CD4-positive, alpha-beta T cell treated with Interleukin-4 for 4 hours (primary cell): ENCODE data around the gene A3GALT2.

ENCODE experiments used
- DNase-seq: peaks from one replicate; pipeline ENCODE4 v3.0.0-alpha.2; 2020

The A3GALT2 gene

DNA sequence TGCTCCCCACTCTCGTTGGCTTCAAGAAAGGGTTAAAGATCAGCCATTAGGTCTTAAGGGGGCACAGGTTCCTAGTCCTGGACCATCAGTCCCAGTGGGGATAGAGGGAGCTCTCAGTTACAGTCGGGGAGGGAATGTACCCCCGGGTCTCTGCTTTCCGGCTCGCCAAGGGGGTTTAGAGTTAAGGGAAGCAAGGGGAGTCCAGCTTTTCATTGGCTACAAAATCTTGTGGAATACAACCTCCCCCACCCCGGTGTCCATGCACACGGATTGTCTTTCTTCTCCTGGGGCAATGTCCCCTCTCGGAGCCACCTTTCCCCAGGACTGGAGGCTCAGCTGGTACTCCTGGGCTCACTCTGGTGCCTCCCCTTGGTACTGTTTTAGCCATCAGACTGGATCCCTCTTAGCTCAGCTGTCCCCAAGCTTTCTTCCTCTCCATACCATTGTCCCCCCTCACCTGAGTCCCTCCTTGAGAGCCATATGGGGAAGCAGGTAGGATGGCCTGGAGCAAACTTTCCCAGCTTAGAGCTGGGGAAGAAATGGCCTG is at the start of gene A3GALT2:
A3GALT2 (minus strand) TSS at position 480 of the 547 bp plus-strand sequence; CDS start at position 480, 0 bp downstream.
- DNase-seq: no peak

DNA sequence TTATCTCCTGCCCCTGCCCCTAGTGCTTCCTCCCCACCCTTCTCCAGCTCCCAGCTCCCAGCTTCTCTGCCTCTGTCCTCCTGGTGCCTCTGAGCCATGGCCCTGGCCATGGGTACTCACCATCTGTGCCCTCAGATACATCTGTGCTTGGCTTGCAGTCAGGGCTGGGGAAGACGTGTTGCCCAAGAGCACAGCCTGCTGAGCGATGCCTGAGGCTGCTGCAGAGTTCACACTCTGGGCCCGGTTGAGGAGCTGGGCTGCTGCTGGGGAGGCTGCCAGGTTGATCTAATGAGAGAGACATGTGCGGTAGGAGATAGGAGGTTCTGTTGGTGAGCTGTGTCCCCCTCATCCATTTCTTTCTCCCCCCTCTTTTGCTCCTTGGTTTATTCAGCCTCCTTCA is 49.4 kb upstream of the A3GALT2 start:
- DNase-seq: no peak

DNA sequence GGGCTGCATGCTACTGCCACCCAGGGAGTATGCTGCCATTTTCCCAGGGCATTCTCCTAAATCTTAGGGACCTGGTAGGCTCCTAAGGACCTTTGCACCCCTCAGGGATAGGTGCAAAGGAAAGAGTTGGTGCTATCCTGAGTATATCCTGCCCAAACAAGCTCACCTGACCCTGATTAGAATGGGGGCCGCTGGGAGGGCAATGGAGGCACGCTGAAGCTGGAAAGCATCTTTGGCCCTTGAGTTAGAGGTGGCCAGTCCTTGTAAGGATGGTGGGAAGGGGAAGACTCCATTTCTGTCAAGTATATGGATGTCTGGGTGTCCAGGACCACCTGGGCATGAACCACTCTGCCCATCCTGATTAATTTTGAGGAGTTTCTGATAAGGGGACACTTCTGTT is 48.9 kb upstream of the A3GALT2 start:
- no peak for DNase-seq

DNA sequence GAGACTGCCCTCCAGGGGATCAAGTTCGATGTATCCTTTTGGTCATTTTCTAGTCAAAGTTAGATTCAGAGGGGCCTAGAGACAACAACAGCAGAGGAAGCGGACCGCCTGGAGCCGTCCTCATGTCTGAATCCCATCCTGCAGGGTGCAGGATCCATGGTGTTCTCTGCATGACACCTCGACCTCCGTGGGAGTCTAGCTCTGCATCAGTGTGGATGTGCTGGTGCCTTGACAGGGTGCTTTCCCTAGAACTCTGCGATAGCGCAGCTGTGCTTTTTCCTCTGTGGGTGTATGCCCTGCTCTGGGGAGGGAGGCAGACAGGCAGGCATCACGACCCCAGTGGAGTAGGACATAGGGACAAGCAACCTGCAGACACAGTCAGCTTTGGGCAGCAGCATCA is 48.2 kb upstream of the A3GALT2 start:
- no peak for DNase-seq

DNA sequence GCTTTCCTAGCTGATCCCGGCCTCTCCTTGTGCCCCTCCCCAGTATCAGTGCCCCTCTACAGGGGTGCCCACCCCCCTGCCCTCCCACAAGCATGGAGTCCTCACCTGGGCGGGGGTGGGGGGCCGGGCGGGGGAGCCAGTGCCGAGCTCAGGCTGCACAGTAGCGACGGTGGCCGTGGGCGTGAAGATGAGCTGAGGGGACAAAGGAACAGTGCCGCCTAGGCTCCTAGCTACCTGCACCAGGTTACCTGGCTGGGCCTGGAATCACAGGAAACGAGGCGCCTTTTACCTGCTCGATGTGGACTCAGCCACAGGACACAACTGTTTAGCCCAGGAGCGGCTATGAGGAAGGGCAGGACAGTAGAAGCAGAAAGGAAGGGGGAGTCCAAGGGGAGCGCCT is 47.5 kb upstream of the A3GALT2 start:
- no peak for DNase-seq

DNA sequence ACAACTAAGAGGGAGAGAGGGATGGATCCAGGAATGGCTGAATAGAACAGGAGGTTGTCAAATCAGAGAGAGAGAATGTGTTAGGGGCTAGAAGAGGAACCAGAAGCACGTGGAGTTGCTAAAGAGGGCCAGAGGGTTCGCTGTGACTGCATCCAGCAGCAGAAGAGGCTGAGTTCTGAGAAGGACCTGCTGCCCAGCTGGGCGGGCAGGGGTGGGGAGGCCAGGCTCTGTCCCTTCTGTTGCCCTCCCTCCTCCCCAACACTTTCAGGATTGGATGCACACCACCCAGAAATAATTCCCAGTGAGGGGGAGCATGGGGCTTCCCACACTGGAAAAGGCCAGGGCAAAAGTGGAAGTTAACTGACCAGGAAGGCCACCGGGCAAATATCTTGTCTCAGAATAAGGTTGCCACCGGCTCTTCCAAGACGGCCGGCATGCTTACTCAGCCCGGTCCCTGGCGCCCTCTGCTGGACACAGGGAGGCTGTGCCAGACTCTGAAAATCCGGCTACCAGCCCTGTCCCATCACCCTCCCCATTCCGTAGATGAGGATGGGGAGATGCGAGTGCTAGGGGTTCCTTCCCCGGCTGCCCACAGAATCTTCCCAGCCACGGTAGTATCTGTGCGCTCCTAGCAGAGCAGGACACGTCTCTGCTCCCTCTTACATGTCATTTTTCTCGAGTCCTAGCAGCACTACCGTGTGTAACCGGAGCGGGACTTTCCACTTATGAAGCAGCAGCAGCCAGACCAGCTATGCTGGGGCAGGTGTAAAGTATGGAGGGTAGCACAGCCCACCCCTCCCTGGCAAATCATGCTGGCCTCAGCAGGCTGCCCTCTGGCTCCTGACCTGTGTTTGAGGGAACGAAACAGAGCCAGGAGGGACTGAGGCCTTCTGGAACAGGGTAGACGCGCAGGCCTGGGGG is 46.8 kb upstream of the A3GALT2 start:
- DNase-seq: peak; percentile 75

DNA sequence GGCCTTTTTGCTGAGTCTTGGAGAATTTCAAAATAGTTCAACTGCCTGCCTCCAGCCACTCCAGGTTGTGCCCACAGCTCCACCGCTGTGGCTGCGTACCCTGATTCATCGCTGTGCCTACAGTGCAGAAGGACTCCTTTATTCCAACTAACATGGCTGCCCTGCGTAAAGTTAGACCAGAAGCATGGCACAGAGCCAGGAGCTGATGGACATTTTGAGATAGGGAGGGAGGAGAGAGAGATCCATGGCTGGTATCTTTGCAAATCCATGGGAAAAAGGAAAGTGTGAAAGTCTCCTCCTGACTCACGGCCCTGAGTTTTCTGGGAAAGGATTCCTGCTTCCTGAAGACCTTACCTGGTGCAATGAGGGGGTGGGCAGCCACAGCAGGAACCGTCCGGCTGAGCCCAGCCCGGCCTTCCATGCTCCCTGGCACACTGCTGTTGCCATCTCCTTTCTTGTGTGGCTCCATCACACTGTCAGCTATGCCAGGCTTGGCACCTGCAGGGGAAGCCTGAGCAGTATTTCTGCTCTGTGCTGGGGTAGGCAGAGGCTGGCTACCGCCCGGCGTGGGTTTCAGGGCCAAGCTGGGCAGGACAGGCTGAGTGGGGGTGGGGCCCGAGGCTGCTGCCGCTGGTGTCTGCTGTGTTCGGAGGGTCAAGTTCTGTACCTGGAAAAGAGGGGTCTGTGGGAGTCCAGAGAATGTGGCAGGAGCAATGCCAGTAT is 46.0 kb upstream of the A3GALT2 start:
- DNase-seq: no peak

DNA sequence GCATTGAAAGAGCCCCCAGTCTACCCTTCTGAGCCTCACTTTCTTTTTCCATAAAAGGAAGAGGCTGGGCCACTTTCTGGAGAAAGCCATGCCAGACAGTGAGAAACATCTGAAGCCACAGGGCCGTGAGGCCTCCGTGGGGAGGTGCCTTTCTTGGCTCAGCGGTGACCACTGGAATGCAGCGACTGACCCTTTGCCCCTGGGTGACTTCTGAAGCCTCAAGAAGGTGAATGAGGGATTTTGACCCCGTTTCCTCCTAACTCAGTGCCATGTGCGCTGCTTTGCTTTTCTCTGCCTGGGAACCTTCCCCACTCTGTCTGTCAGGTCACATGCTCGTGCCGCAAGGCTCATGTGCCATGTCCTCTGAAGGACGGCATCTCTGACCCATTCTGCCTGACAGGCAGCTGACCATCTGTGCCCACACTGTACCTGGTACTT is 44.7 kb upstream of the A3GALT2 start:
- DNase-seq: no peak

DNA sequence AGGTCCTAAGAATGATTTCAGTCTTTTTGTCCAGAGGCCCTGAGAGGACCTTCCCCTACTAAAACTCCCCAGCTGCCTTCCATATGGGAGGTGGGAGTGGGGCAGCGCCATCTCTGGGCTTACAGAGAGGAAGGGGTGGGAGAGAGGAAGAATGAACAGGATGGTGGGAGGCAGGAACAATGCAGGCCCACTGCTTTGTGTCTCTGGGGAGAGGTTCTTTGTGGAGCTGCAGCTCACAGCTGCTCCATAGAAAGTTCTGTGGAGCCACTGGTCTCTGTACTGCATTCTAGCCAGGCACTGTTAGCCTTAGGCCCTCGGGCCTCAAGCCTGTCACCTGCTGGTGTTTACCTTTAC is 43.6 kb upstream of the A3GALT2 start:
- DNase-seq: no peak

DNA sequence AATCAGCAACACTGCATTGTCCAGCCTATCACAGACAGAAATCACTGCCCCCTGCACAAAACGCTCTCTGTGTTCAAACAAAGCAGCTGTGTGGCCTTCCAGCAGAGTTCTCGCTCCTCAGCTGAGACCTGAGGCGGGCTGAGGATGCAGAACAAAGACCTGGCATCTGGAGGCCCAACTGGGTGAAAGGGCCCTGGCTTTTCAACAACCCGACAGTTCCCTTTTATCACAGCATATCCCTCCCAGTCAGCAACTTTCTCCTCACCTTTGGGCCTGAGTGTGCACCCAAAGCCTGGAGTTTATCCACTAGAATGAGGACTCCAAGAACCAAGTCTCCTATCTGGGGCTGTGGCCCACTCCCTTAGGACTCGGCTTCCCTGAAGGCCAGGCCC is 42.6 kb upstream of the A3GALT2 start:
- no peak for DNase-seq

DNA sequence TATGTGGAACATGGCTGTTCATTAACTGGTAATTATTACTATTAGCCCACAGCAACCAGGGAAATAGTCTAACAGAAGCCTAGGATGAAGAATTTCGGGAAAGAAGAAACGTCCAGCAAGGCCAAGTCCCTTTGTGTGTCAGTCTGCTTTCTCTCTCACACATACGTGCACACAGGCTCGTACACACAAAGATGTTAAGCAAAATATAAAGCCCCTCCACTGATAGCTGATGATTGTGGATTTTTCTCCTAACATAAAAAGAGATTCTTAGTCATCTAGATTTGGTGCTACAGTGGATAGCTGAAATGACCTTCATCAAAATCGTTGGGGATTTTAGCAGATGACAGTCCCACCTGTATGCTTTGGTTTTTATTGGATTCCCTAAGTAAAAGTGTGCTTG is 42.1 kb upstream of the A3GALT2 start:
- DNase-seq: no peak

DNA sequence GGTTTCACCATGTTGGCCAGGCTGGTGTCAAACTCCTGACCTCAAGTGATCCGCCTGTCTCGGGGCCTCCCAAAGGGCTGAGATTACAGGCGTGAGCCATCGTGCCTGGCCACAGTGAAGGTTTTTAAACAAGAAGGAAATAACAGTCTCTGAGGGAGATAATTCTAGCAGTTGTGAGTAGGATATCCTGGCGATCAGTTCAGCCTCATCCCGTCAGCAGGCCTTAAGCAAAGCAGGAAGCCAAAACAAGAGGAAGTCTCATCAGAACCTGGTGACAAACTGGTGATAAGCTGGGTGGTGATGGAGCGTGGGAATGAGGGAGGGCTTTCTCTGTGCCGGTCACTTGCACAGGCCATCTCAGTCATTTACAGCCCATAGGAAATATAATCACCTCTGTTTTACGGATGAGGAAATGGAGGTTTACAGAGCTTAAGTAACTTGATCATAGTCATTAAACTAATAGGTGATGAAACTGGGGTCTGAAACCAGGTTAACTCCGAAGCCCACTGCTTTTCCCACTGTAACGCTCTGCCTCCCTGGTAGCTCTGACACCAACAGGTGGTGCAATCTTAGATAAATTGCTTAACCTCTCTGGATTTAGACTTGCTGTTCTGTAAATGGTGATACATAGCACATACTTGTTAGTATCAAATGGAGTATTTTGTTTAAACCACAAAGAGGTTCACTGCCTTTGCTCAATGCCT is 40.8 kb upstream of the A3GALT2 start:
- no peak for DNase-seq

DNA sequence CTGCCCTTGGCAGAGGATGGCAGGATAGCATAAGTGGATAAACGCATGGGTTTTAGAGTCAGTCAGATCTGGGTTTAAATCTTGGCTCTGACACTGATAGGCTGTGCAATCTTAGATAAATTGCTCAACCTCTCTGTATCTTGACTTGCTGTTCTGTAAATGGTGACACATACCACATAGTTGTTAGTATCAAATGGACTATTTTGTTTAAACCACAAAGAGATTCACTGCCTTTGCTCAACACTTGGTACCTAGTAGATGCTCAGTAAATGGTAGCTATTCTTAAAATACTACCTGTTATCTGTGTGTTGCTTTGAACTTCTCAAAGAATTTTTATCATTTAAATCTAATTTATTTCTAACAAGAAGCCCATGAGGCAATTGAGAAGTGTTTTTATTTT is 39.5 kb upstream of the A3GALT2 start:
- no peak for DNase-seq

DNA sequence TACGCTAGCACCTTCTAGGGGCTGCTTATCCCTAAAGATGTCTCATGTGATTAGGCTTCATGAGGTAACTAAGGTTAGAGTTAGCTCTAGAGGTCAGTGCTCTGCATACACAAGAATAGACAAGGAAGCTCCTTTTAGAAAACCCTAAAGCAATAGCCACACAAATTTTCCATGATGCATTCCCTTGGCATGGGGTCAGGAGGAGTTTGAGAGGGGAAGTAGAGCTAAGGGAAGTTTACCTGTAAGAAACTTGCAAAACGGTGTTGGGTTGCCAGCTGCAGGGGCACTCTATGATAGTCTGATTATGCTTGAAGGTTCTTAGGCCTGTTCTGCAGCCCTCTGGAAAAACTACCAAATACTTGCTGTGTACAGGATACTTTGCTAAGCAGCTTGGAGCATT is 39.0 kb upstream of the A3GALT2 start:
- no peak for DNase-seq

DNA sequence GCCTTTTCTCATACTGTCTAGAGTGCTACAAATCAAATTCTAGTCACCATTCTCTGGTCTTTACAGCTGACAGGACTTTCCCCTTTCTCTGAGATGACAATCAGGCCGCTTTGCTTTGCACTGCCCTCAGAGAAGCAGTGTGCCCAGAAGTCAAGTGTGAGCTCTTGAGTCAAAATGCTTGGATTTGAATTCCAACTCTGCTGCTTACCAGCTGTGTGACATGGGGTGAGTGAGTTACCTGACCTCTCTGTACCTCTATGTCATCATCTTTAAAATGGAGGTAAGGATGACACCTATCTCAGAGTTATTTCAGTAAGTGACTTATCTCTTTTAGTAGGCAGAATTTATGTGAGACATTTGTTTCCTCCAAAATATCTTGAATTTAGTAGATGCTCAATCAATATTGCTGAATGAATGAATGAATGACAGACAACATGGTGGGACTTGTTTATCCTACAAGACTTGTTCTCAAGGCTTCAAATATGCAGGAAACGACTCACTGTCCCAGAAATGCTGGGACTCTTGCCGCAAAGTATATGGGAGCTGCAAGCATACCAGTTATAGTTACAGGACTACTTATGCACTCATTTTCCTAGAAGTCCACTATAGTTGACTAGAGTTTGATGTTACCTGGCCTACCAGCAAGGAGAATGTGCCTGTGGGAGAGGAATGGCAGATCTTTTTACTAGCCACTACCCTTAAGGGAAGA is 38.1 kb upstream of the A3GALT2 start:
- DNase-seq: no peak

DNA sequence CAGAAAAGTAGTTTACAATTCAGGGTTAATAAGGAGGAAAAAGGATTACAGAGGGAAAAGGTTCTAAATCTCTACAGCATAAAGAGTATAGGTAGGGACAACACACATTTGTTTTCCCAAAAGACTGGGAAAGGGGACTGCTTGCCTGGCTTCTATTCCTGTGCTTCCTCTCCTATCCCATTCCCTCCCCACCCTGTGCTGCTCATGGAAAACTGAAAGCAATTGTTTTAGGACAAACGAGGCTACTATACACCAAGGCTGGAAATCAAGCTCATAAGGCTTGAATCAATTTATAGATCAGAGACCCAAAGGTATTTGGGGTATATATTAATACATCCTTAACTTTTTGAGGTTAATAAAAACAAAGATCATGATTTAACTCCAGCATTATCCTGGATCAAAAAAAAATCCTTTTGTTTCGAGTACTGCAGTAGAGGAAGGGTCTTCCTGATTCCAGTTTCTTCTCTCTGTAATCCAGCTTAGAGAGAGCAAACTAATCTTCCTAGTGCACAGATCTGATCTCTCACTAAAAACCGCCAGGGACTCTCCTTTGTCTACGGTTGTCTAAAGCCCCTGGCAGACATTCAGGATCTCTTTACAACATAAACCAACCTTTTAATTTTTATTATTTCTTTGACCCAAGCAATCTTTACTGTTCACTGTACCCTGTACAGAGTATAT is 37.4 kb upstream of the A3GALT2 start:
- no peak for DNase-seq

DNA sequence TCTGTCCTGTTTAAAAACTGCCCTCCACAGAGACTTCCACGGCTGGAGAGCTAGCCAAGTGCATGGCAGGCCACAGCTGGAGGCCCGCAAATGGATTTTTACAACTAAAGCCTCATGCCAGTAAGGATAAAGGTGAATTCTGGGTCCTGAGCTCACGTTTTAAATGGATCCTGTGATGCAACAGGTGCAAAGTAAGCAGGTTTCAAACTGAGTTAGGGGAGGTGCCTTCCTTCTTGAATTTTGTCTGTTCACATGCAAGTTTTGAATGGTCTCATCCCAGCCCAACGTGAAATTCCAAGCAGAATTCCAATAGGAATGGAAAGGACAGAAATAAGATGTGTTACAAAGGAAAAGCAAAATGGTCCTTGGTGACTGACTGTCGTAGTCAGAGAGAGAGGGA is 36.2 kb upstream of the A3GALT2 start:
- no peak for DNase-seq

DNA sequence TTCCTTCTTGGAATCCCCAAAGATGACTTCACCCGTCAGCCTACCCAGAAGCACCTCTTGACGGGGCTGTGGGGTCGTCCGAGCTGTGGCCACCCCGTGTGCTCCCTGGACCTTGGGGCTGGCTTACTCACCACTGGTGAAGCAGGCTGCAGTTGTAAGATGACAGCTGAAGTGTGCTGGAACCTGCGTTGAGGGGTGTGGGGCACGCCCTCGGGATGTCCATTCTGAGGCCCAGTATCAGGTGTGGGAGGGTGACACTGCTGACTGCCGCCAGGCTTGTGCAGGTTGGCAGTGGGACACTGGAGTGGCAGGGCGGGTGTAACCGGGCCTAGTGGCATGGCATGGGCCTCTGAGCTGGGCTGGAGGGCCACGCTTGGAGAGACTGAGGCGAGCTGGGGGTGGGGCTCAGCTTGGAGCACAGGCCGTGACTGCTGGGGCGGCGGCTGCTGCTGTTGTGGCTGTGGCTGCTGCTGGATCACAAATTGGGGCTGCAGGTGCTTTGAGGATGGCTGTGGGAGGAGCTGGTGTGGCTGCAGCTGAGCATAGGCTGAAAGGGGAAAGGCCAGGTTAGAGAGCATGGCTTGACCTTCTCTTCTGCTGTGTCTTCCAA is 33.9 kb upstream of the A3GALT2 start:
- DNase-seq: no peak

DNA sequence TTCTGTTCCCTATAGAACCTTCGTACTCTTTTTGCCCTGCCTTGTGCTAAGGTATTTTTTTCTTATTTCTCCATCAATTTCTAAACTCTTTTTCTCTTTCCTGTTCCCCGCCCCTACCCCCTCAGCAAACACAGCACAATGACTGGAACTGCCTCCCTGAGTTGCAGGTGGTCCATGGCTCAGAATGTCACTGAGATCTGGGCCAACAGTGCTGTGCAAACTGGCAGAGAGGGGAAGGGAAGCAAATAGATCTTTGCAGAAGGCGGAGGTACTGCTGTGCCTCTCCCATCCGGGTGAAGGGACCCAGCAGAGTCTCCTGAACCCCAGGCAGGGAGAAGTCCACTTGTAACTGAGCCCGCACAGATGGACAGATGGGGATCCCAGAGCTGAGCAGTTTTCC is 32.6 kb upstream of the A3GALT2 start:
- DNase-seq: no peak

DNA sequence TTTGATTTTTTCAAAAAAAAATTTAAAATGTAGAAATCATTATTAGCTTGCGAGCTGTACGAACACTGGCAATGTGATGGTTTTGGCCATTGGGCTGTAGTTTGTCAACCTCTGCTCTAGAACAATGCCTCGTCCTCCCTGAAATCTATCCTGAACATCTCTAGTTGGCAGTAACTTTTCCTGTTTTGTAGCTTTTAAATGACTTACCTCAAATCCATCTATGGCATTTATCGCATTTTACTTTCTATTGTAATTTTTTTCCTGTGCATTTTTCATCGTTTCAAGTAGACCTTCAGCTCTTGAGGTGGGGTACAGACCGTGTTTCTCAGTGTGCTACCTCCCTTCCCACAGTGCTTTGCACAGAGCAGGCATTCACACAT is 30.4 kb upstream of the A3GALT2 start:
- DNase-seq: no peak

DNA sequence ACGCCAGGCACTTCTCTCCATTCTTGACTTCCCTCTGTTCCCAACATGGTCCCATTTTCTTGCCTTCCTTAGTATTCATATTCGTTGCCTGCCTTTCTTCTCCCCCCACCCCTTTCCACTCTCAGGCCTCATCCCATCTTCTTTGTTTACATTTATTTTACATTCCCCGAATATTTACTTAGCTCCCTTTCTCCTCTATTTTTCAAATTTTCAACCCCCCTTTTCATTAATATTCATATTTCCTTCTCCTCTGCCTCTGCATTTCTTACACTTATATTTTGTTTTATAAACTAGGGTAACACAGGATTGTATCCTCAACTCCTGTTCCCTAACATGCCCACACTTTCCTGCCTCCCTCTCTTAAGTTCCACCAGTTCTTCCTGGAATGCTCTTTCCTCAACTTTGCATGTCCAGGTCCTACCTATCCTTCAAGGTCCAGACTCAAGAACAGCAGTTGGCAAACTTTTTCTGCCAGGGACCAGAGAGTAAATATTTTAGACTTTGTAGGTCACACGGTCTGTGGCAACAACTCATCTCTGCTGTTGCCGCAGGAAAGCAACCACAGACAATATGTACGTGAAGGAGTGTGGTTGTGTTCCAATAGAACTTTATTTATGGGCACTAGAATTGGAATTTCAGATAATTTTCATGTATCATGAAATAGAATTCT is 29.8 kb upstream of the A3GALT2 start:
- DNase-seq: no peak
